Measurements from ENCODE around the gene RORC. TPM values are rescaled to one million over a fixed set of nuclear protein-coding genes. Genes with fewer than 3 reads are reported as not detected.

The RORC gene
- total and polyA plus RNA-seq, 2 of the 8 experiments (the other 6 are each of a cell fraction or from before 2014, with no cell fraction given): 0.44 to 0.54 TPM

- no peak for TF ChIP-seq CHD7 (IDR thresholded peaks at IDR 0.05; ENCODE audit: insufficient replicate concordance, low read length)
- no peak for TF ChIP-seq HDAC6 (IDR thresholded peaks at IDR 0.05; ENCODE audit: low read depth, low read length)
- TF ChIP-seq RFX5 (IDR thresholded peaks at IDR 0.05; ENCODE audit: borderline replicate concordance, low read depth, low read length): no peak
- no peak for TF ChIP-seq GTF2F1 (IDR thresholded peaks at IDR 0.05; ENCODE audit: borderline replicate concordance, low read depth, low read length)
- TF ChIP-seq SP2 (IDR thresholded peaks at IDR 0.05; ENCODE audit: low read length): no peak
- no peak for TF ChIP-seq RXRA (IDR thresholded peaks at IDR 0.05; ENCODE audit: insufficient read depth, low read depth, low read length)
- TF ChIP-seq JUN (IDR thresholded peaks at IDR 0.05; ENCODE audit: low read depth, low read length): no peak
- TF ChIP-seq E2F6 (IDR thresholded peaks at IDR 0.05): no peak
- TF ChIP-seq SP1 (IDR thresholded peaks at IDR 0.05; ENCODE audit: low read depth, low read length): no peak
- TF ChIP-seq SAP30 (IDR thresholded peaks at IDR 0.05; ENCODE audit: insufficient read depth, insufficient replicate concordance, low read length): no peak
- no peak for TF ChIP-seq CBX5 (IDR thresholded peaks at IDR 0.05; ENCODE audit: low read depth, low read length)
These were observed 15.2 kb upstream of the RORC start (continued) for GRCh38 chr1:151846686-151847237.

Data from H1 (cell line).